PC-9 (cell line): Measurements from ENCODE around the gene VCAN. TPM values are rescaled to one million over a fixed set of nuclear protein-coding genes. Genes with fewer than 3 reads are reported as not detected.

ENCODE experiments used
- BruUV-seq: library from RNA; stranded (reverse); fragments of 400-500 nt; replicated peaks from 2 replicates; lab custom pipeline; 2021; lab: Mats Ljungman, UMichigan
- CTCF ChIA-PET: fragments of 300-600 bp; sonication (Branson Sonifier 250); formaldehyde crosslinking; loops from one replicate; lab custom pipeline; 2022; ENCODE audit warnings: antibody characterized with exemption; lab: Charles Lee
- POLR2A ChIA-PET: fragments of 300-600 bp; sonication (Branson Sonifier 250); formaldehyde crosslinking; loops from one replicate; lab custom pipeline; 2022; ENCODE audit warnings: antibody characterized with exemption; ENCODE audit not compliant: unreplicated experiment; lab: Charles Lee
- DNase-seq, 2 experiments: peaks; one replicate each; pipeline versions ENCODE4 v3.0.0 to v3.0.0-alpha.2; 2015 to 2022; ENCODE audit warnings: mixed read lengths in 1 of 2
- H2AFZ ChIP-seq: fragments of 200-600 bp; sonication (generic); 2 replicates; pipeline ENCODE4 v1.8.1; 2017; ENCODE audit warnings: antibody characterized with exemption
- H3F3A ChIP-seq: fragments of 200-600 bp; sonication (generic); 2 replicates; pipeline ENCODE4 v1.8.1; 2017; ENCODE audit warnings: antibody characterized with exemption, mild to moderate bottlenecking, low read depth; ENCODE audit not compliant: insufficient read depth
- H3K27ac ChIP-seq: fragments of 200-600 bp; sonication (generic); 2 replicates; pipeline ENCODE4 v1.6.1; 2016; ENCODE audit warnings: mixed run types
- H3K27me3 ChIP-seq: fragments of 200-600 bp; sonication (generic); 2 replicates; pipeline ENCODE4 v1.6.1; 2016; ENCODE audit warnings: low read depth, mixed run types; ENCODE audit not compliant: insufficient read depth
- H3K36me3 ChIP-seq: fragments of 200-600 bp; sonication (generic); 2 replicates; pipeline ENCODE4 v1.6.1; 2016; ENCODE audit warnings: low read depth, mixed run types
- H3K4me1 ChIP-seq: fragments of 200-600 bp; sonication (generic); replicated peaks from 2 replicates; pipeline ENCODE4 v1.6.1; 2016; ENCODE audit warnings: mixed run types; ENCODE audit not compliant: insufficient read depth
- H3K4me2 ChIP-seq: fragments of 200-600 bp; sonication (generic); 2 replicates; pipeline ENCODE4 v1.6.1; 2017; ENCODE audit warnings: mixed run types
- H3K4me3 ChIP-seq: fragments of 200-600 bp; sonication (generic); 2 replicates; pipeline ENCODE4 v1.6.1; 2016; ENCODE audit warnings: mixed run types
- H3K79me2 ChIP-seq: fragments of 200-600 bp; sonication (generic); 2 replicates; pipeline ENCODE4 v1.6.1; 2017; ENCODE audit warnings: low read depth, mixed run types
- H3K9me2 ChIP-seq: fragments of 200-600 bp; sonication (generic); 2 replicates; pipeline ENCODE4 v1.8.1; 2017; ENCODE audit warnings: mild to moderate bottlenecking; ENCODE audit not compliant: insufficient read depth
- H3K9me3 ChIP-seq: fragments of 200-600 bp; sonication (generic); 2 replicates; pipeline ENCODE4 v1.8.1; 2016; ENCODE audit warnings: low read depth; ENCODE audit not compliant: insufficient read depth
- H4K20me1 ChIP-seq: fragments of 200-600 bp; sonication (generic); 2 replicates; pipeline ENCODE4 v1.8.1; 2017; ENCODE audit not compliant: insufficient read depth
- CTCF ChIP-seq: fragments of 200-600 bp; sonication (generic); conservative IDR thresholded peaks from 2 replicates; pipeline ENCODE4 v1.6.1; 2017; ENCODE audit warnings: mixed run types, antibody characterized with exemption, mild to moderate bottlenecking, moderate library complexity
- EZH2 ChIP-seq: fragments of 200-600 bp; sonication (generic); IDR thresholded peaks from 2 replicates; pipeline ENCODE4 v1.8.0; 2017; ENCODE audit warnings: antibody characterized with exemption, low read depth
- intact Hi-C: fragments of 100-400 bp; cut with micrococcal nuclease; formaldehyde crosslinking; loops from one replicate; pipeline ENCODE4 v1.10.0; 2022; ENCODE audit not compliant: unreplicated experiment
- total RNA-seq: library from RNA; stranded (reverse); gene quantifications from 2 replicates; pipeline ENCODE4 v1.2.3, GENCODE V29; 2021

The VCAN gene
- total RNA-seq, 1 experiment from 2014 or later = 0.28 TPM

DNA sequence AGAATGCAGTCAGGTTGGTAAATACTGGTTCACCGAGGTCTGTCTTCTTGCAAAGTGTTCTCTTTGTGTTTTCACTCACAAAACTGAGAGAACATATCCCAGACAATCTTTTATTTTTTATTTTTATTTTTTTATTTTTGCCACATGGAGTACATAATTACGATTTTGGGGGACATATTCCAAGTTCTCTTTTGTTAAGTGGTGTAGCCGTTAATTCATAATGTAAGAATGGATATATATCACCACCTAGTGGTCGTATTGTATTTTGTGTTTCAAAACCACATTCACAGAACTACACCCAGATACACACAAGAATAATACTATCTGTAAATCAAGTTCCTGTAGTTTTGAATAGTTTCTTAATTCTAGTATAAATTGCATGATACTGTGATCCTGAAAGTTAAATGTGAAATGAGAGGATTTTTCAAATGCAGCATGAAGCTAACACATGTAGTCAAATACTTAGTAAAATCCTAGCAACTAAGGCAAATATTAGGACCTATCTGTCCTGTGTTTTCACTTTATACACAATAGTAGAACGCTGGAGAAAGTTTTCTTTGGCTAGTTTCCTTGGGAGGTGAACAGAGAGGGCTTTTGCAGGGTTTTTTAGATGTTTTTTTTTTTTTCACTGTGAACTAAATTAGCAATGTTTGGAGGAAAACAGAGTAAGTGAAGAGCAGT, 92.7 kb downstream of the VCAN start:
- BruUV-seq = no TSS peak
- Histone ChIP-seq H4K20me1 (no peaks in the 10 kb centered on the region), H3K36me3 (no peaks in the 10 kb centered on the region), H3K27me3 (peaks cover 8% of the 10 kb centered on the region; the same call in 1 of the 2 replicates), H3K4me1 (peaks cover 16% of the 10 kb centered on the region), H3K4me3 (no peak overlapping the region), H2AFZ (no peak overlapping the region), H3K79me2 (no peaks in the 10 kb centered on the region), H3K9me2 (no peaks in the 10 kb centered on the region), H3K9me3 (peaks cover 18% of the 10 kb centered on the region; the same call in 1 of the 2 replicates), H3K27ac (peak overlapping the region; percentile 49), H3F3A (peaks cover 14% of the 10 kb centered on the region; the same call in 1 of the 2 replicates), H3K4me2 (peak overlapping the region; percentile 42)
- no peak for TF ChIP-seq EZH2
- TF ChIP-seq CTCF = peak; percentile 82
- peak in 1 of 2 experiments; percentile 35 for DNase-seq
- intact Hi-C loops = loop anchor here (1.0 to 10.0 kb wide), 5 partner anchors 69 to 1809 kb away; partner anchors contain the start of gene SSBP2
- ChIA-PET CTCF (interaction anchor here (0.6 to 0.7 kb wide), 2 partner anchors 10 to 1160 kb away, joined by 3 to 5 read pairs; no protein-coding TSS in a partner anchor), POLR2A (interaction anchor here (0.6 to 0.7 kb wide), 2 partner anchors 670 to 1642 kb away, joined by 3 to 11 read pairs; no protein-coding TSS in a partner anchor)

DNA sequence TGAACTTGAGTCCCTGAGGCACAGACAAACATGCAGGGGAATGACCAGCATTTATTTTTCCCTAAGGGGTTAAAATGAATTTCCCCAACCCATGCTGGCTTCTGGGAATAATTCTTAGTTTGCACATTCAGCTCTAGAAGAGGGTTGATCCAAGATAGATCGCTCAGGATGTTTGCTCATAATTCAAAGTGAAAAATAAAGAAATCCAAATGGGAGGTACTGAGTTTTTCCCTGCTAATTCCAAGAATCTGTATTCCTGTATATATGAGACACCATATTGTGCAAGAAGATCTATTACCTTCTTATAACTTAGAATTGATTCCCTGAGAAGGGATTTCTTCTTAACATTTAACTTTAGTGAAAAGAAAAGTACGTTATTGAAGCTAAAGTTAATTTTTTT, 96.2 kb downstream of the VCAN start:
- no peaks in the 10 kb centered on the region for H3K36me3 ChIP-seq
- no TSS peak for BruUV-seq
- no peak overlapping the region for H2AFZ ChIP-seq
- H3K4me3 ChIP-seq = no peak overlapping the region
- no peaks in the 10 kb centered on the region for H3K9me2 ChIP-seq
- POLR2A ChIA-PET = no interaction called here
- H3K79me2 ChIP-seq = no peaks in the 10 kb centered on the region
- H3K4me2 ChIP-seq = peak overlapping the region; percentile 42; the same call in 1 of the 2 replicates
- H4K20me1 ChIP-seq = no peaks in the 10 kb centered on the region
- H3F3A ChIP-seq = peaks cover 14% of the 10 kb centered on the region; the same call in 1 of the 2 replicates
- no peak overlapping the region for H3K27ac ChIP-seq
- peaks cover 17% of the 10 kb centered on the region; the same call in 1 of the 2 replicates for H3K9me3 ChIP-seq
- H3K4me1 ChIP-seq = peaks cover 16% of the 10 kb centered on the region
- H3K27me3 ChIP-seq = no peaks in the 10 kb centered on the region
- DNase-seq = no peak
- no peak for TF ChIP-seq CTCF
- no peak for TF ChIP-seq EZH2
- intact Hi-C loops = loop anchor here (1.0 to 10.0 kb wide), 4 partner anchors 10 to 1813 kb away; partner anchors contain the start of gene SSBP2
- CTCF ChIA-PET = no interaction called here

- POLR2A ChIA-PET = no interaction called here
- Histone ChIP-seq H3K9me3 (peaks cover 13% of the 10 kb centered on the region; the same call in 1 of the 2 replicates), H3F3A (peaks cover 14% of the 10 kb centered on the region; the same call in 1 of the 2 replicates), H3K36me3 (no peaks in the 10 kb centered on the region), H3K9me2 (no peaks in the 10 kb centered on the region), H4K20me1 (no peaks in the 10 kb centered on the region), H3K4me1 (peaks cover 15% of the 10 kb centered on the region), H3K79me2 (no peaks in the 10 kb centered on the region), H3K4me3 (no peak overlapping the region), H3K27ac (no peak overlapping the region), H2AFZ (no peak overlapping the region), H3K4me2 (peak overlapping the region; percentile 42), H3K27me3 (no peaks in the 10 kb centered on the region)
- CTCF ChIA-PET = interaction anchor here (0.6 to 0.7 kb wide), 2 partner anchors 406 to 1310 kb away, joined by 3 read pairs; no protein-coding TSS in a partner anchor
- no TSS peak for BruUV-seq
- DNase-seq = peak; percentile 25 to 77
- intact Hi-C loops = loop anchor here (1.0 to 10.0 kb wide), 4 partner anchors 9 to 1813 kb away; partner anchors contain the start of gene SSBP2
- TF ChIP-seq CTCF (no peak), EZH2 (no peak)
Observed at GRCh38 chr5:83568186-83568585, 96.6 kb downstream of the VCAN start.
